ENCODE data around the gene TUBB1.

GRCh38 chr20:59042151-59042795, 23.0 kb downstream of the TUBB1 start, which contains the start of gene PRELID3B:
- no peak for TF ChIP-seq CTCF (IDR thresholded peaks at IDR 0.05)
- TF ChIP-seq POLR2A (IDR thresholded peaks at IDR 0.05), result peak; percentile 65
